ENCODE results near the gene ZBTB8B. TPM values are rescaled to one million over a fixed set of nuclear protein-coding genes. Genes with fewer than 3 reads are reported as not detected.
"Not testable (repeated sequence)": the region's sequence is repeated elsewhere in the genome, so short reads cannot be mapped to it uniquely, and the experiment has no call there.

ZBTB8B gene
- total RNA-seq, 2 donors from 2014 or later = not detected

GRCh38 chr1:32465578-32465933 lies 684 bp downstream of the ZBTB8B start:
- no peak for DNase-seq (ENCODE audit: low spot score)
- intact Hi-C loops (cut with DNase I) = no loop called here

- intact Hi-C loops (cut with DNase I) = no loop called here
- no peak for DNase-seq (ENCODE audit: low spot score)
Observed at GRCh38 chr1:32466761-32467160, 1.9 kb downstream of the ZBTB8B start.

DNA sequence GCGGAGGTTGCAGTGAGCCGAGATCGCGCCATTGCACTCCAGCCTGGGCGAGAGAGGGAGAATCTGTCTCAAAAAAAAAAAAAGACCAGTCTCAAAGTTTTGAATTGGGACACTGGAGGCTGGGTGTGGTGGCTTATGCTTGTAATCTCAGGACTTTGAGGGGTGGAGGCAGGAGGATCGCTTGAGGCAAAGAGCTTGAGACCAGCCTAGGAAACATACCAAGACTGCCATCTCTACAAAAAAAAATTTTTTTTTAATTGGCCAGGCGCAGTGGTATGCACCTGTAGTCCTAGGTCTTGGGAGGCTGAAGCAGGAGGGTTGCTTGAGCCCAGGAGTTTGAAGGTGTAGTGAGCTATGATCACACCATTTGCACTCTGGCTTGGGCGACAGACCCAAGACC lies 3.9 kb downstream of the ZBTB8B start:
- DNase-seq (ENCODE audit: low spot score) = peak; percentile 9
- intact Hi-C loops (cut with DNase I) = no loop called here

DNA sequence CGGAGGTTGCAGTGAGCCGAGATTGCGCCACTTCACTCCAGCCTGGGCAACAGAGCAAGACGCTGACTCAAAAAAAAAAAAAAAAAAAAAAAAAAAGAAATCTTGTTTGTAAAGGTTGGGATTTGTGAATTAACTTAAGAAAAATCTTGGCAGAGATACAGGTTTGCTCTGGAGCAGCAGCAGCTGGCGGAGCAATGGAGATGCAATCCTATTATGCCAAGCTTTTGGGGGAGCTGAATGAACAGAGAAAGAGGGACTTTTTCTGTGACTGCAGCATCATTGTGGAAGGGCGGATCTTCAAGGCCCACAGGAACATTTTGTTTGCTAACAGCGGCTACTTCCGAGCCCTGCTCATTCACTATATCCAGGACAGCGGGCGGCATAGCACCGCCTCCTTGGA lies 5.6 kb downstream of the ZBTB8B start:
- DNase-seq (ENCODE audit: low spot score) = no peak
- intact Hi-C loops (cut with DNase I) = no loop called here

DNA sequence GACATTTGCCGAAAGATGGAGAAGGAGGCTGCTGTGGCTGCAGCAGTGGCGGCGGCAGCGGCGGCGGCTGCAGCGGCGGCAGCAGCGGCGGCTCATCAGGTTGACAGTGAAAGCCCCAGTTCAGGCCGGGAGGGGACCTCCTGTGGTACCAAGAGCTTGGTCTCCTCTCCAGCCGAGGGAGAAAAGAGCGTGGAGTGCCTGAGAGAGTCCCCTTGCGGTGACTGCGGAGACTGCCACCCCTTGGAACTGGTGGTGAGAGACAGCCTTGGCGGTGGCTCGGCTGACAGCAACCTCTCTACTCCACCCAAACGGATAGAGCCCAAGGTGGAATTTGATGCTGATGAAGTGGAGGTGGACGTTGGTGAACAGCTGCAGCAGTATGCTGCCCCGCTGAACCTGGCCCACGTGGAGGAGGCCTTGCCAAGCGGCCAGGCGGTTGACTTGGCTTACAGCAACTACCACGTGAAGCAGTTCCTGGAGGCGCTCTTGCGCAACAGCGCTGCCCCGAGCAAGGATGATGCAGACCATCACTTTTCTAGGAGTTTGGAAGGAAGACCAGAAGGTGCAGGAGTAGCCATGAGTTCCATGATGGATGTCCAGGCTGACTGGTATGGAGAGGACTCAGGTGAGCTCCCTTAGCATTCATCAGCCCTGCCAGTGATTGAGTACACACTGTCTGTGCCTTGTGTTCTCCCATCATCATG lies 6.3 kb downstream of the ZBTB8B start:
- intact Hi-C loops (cut with DNase I) = no loop called here
- no peak for DNase-seq (ENCODE audit: low spot score)

GRCh38 chr1:32471695-32472362 lies 7.0 kb downstream of the ZBTB8B start:
- DNase-seq (ENCODE audit: low spot score) = no peak
- intact Hi-C loops (cut with DNase I) = no loop called here

DNA sequence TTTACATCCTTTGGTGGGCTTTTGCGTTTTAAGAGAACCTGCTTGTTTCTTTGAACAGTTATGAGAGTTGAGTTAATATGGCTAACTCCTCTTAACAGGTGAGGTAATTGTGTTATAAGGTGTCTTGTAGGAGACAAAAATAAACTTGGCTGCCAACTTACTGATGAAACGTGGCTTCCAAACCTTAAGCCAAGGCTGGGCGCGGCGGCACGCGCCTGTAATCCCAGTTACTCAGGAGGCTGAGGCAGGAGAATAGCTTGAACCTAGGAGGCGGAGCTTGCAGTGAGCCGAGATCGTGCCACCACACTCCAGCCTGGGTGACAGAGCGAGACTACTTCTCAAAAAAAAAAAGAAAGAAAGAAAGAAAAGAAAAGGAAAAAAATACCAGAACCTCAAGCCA lies 8.1 kb downstream of the ZBTB8B start:
- intact Hi-C loops (cut with DNase I); DNase-seq (ENCODE audit: low spot score): not testable (repeated sequence)

- DNase-seq (ENCODE audit: low spot score) = no peak
- intact Hi-C loops (cut with DNase I) = no loop called here
Observed at GRCh38 chr1:32474954-32475353, 10.1 kb downstream of the ZBTB8B start.

- intact Hi-C loops (cut with DNase I) = no loop called here
- no peak for DNase-seq (ENCODE audit: low spot score)
Observed at GRCh38 chr1:32480003-32480402, 15.1 kb downstream of the ZBTB8B start.

DNA sequence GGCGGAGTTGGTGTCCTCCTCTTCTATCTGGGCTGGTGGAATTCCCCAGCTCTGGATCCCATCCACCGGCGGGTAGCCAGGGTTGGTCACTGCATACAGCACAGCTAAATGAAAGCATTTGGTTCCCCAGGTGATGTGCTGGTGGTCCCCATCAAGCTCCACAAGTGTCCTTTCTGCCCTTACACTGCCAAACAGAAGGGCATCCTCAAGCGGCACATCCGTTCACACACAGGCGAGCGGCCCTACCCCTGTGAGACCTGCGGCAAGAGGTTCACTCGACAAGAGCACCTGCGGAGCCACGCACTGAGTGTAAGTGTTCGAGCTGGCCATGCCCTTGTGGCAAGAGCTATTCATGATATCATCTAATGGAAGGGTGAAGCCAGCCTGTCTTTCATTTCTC lies 15.9 kb downstream of the ZBTB8B start:
- intact Hi-C loops (cut with DNase I) = no loop called here
- no peak for DNase-seq (ENCODE audit: low spot score)

GRCh38 chr1:32481788-32482187 lies 16.9 kb downstream of the ZBTB8B start:
- intact Hi-C loops (cut with DNase I); DNase-seq (ENCODE audit: low spot score): not testable (repeated sequence)

- DNase-seq (ENCODE audit: low spot score) = no peak
- intact Hi-C loops (cut with DNase I) = no loop called here
Observed at GRCh38 chr1:32485554-32486255, 20.8 kb downstream of the ZBTB8B start.

GRCh38 chr1:32486463-32487113 lies 21.7 kb downstream of the ZBTB8B start:
- intact Hi-C loops (cut with DNase I) = no loop called here

DNA sequence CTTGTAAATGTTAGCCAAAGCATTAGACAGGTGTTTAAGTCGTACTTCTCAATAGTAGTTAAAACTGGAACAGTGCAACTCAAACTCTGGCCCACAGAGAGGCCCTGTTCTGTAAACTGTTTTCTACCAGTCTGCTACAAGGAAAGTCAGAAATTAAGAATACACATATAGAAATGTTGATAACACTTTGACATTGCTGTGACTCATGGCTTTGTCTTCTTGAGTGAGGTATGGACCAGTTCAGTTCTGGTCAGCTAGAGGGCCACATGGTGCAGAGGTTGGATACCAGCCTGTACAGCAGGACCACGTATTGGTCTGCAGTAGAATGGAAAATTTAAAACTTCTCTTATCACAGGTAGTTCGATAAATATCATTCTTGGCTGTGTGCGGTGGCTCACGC lies 22.3 kb downstream of the ZBTB8B start:
- DNase-seq (ENCODE audit: low spot score) = no peak
- intact Hi-C loops (cut with DNase I) = no loop called here

More at GRCh38 chr1:32486463-32487113, 21.7 kb downstream of the ZBTB8B start:
- no peak for DNase-seq (ENCODE audit: low spot score)

- intact Hi-C loops (cut with DNase I) = no loop called here
- no peak for DNase-seq (ENCODE audit: low spot score)
Observed at GRCh38 chr1:32489774-32490454, 25.0 kb downstream of the ZBTB8B start.

DNA sequence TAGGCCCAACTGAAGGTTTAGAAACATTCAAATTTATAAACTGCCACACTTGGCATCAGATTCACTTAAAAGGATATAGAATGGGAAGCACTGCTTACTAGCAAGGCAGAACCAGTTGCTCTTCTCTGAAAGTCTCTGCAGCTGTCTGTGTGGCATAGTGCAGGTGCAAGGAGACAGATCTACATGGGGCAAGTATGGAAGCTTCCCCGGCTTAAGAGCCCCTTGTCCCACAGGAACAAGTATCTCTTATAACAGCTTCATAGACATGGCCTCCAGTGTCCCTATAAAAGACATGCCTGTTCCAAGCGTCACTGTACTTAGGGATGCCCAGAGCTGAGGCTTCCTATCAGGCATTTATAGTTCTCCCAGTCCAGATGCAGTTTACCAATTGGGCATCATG lies 26.5 kb downstream of the ZBTB8B start:
- no peak for DNase-seq (ENCODE audit: low spot score)
- intact Hi-C loops (cut with DNase I) = no loop called here

DNA sequence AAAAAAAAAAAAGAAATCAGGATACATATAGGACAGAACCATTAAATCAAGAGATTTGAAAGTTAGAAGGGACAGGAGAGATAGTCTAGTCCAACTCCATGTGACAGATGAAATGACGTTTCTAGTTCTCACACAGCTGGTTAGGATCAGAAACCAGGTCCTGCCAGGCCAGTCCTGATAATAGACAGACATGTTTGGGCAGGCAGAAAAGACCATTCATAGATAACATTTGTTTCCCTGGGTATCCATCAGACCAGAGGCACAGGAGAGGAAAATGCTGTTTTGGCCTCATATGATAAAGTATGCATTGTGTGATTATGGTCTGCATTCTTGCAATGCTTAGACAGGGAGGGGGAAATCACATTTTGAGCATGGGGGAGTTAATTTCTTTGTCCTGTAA lies 29.3 kb downstream of the ZBTB8B start:
- no peak for DNase-seq (ENCODE audit: low spot score)
- intact Hi-C loops (cut with DNase I) = no loop called here

GRCh38 chr1:32494711-32495337 lies 30.0 kb downstream of the ZBTB8B start:
- intact Hi-C loops (cut with DNase I) = no loop called here
- DNase-seq (ENCODE audit: low spot score) = no peak

DNA sequence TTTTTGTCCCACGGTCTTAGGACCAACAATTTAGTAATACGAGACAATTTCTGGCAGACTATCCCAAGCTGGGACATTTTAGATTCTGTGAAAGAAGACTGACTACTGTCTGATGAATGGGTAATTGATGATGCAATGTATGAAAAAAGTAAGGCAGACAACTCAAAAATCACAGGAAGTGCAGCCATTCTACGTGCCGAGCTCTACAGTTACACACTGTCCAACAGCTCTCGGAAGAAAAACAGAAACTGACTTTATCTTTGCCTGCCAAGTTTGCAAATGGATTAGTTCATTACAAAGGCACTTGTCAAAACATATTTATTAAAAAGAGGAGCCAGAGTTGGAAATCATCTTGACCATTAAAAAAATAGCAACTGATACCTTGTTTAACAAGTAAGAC lies 31.3 kb downstream of the ZBTB8B start:
- intact Hi-C loops (cut with DNase I) = no loop called here

More for the DNA sequence above, 31.3 kb downstream of the ZBTB8B start:
- no peak for DNase-seq (ENCODE audit: low spot score)
